Mononuclear cell (primary cell): ENCODE results near the gene CASP10. TPM values are rescaled to one million over a fixed set of nuclear protein-coding genes. Genes with fewer than 3 reads are reported as not detected.
"Not testable (repeated sequence)": the region's sequence is repeated elsewhere in the genome, so short reads cannot be mapped to it uniquely, and the experiment has no call there.

Experiments used
- H3K27me3 ChIP-seq: 2 replicates; pipeline ENCODE4 v1.6.0; 2011; ENCODE audit warnings: low read length, control low read depth; ENCODE audit not compliant: insufficient read depth
- H3K4me1 ChIP-seq: 2 replicates; pipeline ENCODE4 v1.5.1; 2011; ENCODE audit warnings: mild to moderate bottlenecking, low read length, control low read depth; ENCODE audit not compliant: insufficient read depth
- H3K4me3 ChIP-seq: 2 replicates; pipeline ENCODE4 v1.5.1; 2011; ENCODE audit warnings: mild to moderate bottlenecking, low read length, moderate library complexity
- H3K9me3 ChIP-seq: 2 replicates; pipeline ENCODE4 v1.5.1; 2011; ENCODE audit warnings: low read depth, mild to moderate bottlenecking, control low read depth, low read length
- total RNA-seq: library from RNA; depleted of rRNA; stranded (reverse); fragments of >200 nt; gene quantifications from one replicate; pipeline ENCODE4 v1.2.3, GENCODE V29; 2012

CASP10 gene
- total RNA-seq, 1 donor, result 29.7 TPM

DNA sequence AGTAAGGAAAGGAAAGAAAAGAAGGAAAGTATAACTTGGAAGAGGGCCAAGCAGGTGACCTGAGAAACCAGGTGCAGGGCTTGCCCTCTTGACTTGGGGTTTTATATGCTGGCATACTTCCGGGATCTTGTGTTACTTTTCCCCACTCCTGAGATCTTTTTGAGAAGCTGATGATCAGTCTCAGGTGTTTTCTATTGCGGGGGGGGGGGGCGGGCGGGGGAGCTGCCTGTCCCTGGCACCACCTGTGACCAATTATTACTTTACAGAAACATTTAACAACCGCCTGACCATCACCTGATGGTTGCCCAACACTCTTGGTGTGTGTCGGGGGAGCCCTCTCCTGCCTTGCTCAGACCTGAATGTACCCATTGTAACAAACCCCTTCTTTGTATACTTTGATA lies 6.9 kb upstream of the CASP10 start:
- Histone ChIP-seq H3K4me3 (no peak overlapping the region), H3K4me1 (peaks cover 13% of the 10 kb centered on the region), H3K27me3 (no peaks in the 10 kb centered on the region), H3K9me3 (no peaks in the 10 kb centered on the region)

DNA sequence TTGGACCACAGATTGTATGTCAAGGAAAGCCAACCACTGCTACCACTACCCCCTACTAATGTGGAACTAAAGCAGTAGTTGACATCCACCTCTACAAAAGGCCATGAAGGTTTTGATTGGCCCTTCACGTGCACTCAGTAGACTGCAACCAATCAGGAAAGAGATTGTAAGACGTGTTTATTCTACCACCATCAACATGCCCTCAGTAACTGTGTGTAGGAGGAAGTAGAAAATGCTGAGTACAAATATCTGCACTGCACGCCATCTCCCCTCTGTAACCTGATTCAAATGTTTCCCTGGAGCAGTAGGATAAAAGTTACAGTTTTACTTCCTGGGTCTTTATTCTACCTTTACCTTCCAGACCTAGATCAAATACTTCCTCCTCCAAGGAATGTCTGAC lies 2.9 kb upstream of the CASP10 start:
- no peaks in the 10 kb centered on the region for H3K9me3 ChIP-seq
- H3K4me1 ChIP-seq, result peaks cover 25% of the 10 kb centered on the region
- no peaks in the 10 kb centered on the region for H3K27me3 ChIP-seq
- H3K4me3 ChIP-seq, result no peak overlapping the region

DNA sequence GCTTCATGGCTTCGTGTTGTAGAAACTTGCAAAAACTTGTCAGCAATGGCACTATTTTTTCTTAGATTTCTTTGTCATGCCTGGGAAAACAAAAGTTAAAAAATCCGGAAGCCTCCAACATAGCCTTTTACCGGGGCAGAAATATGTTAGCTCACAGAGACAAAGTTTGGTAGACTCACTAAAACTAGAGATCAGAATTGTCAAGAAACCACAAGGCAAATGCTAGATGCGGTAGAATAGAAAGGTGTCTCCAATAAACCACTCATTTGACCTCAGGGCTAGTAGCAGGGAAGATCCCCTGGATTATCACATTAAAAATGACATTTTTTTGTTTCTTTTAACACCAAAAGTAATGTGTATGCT lies 405 bp downstream of the CASP10 start:
- Histone ChIP-seq H3K9me3 (no peaks in the 10 kb centered on the region), H3K4me3 (peak overlapping the region; percentile 56), H3K4me1 (peaks cover 48% of the 10 kb centered on the region), H3K27me3 (no peaks in the 10 kb centered on the region)

DNA sequence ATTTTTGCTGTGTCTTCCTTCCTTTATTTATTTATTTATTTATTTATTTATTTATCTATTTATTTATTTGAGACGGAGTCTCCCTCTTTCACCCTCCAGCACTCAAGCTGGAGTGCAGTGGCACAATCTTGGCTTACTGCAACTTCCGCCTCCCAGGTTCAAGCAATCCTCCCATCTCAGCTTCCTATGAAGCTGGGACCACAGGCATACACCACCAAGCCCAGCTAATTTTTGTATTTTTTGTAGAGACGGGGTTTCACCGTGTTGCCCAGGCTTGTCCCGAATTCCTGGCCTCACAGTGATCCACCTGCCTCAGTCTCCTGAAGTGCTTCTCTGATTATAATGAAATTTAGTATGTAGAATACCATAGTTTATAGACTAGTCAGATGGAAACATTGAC lies 894 bp downstream of the CASP10 start:
- Histone ChIP-seq H3K4me1 (peaks cover 52% of the 10 kb centered on the region), H3K4me3 (peak overlapping the region; percentile 56)
- H3K9me3 ChIP-seq, H3K27me3 ChIP-seq: not testable (repeated sequence)

DNA sequence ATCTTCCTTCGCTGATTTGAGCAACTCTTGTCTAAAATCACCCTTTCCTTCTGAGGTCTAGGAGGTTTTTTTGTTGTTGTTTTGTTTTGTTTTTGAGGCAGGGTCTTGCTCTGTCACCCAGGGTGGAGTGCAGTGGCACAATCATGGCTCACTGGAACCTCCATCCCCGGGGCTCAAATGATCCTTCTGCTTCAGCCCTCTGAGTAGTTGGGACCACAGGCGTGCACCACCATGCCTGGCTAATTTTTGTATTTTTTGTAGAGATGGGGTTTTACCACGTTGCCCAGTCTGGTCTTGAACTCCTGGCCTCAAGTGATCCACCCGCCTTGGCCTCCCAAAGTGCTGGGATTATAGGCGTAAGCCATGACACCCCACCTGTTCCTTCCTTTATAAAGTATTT lies 1.3 kb downstream of the CASP10 start:
- Histone ChIP-seq H3K4me1 (peaks cover 52% of the 10 kb centered on the region), H3K4me3 (peak overlapping the region; percentile 56)
- H3K9me3 ChIP-seq, H3K27me3 ChIP-seq: not testable (repeated sequence)

DNA sequence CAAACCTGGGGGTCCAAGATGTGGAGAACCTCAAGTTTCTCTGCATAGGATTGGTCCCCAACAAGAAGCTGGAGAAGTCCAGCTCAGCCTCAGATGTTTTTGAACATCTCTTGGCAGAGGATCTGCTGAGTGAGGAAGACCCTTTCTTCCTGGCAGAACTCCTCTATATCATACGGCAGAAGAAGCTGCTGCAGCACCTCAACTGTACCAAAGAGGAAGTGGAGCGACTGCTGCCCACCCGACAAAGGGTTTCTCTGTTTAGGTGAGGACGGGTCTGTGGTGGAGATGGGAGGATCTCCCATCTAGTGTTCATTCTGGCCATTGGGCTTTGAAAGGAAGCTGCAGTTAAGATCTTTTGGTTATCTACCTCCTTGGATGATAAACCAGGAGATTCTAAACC lies 2.9 kb downstream of the CASP10 start:
- peak overlapping the region; percentile 56 for H3K4me3 ChIP-seq
- no peaks in the 10 kb centered on the region for H3K9me3 ChIP-seq
- no peaks in the 10 kb centered on the region for H3K27me3 ChIP-seq
- H3K4me1 ChIP-seq, result peaks cover 58% of the 10 kb centered on the region

DNA sequence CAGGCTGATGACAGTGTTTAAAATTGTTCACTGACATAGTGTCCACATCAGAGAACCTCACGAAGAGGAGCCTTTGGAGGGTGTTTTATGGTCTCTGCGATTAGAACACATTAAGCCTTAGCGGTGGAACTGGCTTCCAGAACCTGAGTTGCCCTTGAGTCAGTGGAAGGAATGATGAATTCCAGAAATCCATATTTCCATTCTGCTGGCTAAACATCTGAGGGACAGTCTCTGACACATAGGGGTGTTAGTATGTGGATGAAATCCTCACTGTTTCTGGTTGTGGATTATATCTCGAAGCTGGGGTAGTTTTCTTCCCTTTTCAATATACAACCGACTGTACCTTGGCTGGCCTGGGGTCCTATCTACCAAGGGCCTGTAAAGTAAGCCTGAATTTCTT lies 4.0 kb downstream of the CASP10 start:
- Histone ChIP-seq H3K4me1 (peaks cover 70% of the 10 kb centered on the region), H3K9me3 (no peaks in the 10 kb centered on the region), H3K27me3 (no peaks in the 10 kb centered on the region), H3K4me3 (no peak overlapping the region)

DNA sequence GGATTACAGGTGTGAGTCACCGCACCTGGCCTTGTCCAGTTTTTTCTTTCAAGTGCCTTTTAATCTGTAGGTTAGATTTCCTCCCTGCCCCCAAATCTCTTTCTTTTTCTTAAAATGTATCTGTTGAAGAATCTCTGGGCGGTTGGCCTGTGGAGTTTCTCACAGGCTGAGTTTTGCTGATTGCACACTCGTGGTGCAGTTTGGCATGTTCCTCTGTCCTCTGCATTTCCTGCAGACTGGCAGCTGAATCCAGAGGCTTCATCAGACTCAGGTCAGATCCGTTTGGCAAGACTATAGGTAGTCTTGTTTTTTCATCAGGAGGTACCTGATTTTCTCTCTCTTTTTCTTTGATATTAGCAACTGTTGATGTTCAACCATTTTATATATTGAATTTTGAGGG lies 5.5 kb downstream of the CASP10 start:
- no peaks in the 10 kb centered on the region for H3K27me3 ChIP-seq
- no peak overlapping the region for H3K4me3 ChIP-seq
- peaks cover 84% of the 10 kb centered on the region for H3K4me1 ChIP-seq
- no peaks in the 10 kb centered on the region for H3K9me3 ChIP-seq

DNA sequence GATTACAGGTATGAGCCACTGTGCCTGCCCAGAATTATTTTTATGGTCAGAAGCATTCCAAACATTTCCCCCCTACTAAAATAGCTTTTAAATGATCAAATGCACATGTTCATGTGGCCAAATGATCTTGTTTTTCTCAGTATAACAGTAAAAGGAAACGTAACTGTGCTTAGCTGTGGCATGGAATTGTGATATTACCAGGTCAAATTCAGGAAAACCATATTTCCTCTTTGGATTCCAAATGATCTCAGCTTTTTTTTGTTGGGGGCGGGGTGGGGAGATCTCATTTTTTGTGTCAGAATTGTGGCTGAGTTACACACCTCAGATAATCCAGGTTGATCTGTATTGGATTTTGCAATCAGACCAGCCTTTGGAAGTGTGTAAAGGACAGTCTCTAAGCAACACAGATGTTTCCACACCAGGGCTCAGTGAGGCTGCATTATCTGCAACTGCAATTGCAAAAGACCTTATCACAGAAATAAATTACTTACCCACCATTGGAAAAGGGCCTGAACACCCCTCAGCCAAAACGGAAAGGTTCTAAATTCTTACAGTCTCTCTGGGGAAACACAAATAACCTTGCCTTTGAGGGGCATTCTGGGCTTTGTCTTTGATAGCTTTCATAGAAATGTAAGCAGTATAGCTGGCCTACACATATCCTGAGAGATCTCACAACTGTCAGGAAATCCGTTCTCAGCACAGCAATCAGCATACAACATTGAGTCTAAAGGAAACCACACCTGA lies 8.4 kb downstream of the CASP10 start:
- no peak overlapping the region for H3K4me3 ChIP-seq

DNA sequence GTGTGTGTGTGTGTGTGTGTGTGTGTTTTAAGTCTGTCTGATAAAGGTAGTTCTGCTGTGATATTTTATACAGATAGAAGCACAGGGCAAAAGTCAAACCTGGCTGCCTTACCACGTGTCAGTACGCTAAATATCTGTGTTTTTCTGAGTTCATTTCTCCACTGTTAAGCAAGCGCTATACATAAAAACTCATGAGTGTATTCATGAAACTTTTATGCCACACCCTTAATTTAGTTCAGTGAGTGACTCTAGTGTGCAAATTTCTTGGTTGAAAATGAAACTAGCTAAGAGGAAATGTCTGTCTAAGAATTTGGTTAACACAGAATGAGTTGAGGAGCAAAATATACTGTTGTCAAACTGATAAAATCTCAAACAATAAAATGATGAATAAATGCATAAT lies 11.2 kb downstream of the CASP10 start:
- H3K4me1 ChIP-seq, result peaks cover 73% of the 10 kb centered on the region
- no peaks in the 10 kb centered on the region for H3K9me3 ChIP-seq
- H3K27me3 ChIP-seq, result no peaks in the 10 kb centered on the region
- H3K4me3 ChIP-seq, result no peak overlapping the region

More for the DNA sequence above, 8.4 kb downstream of the CASP10 start:
- Histone ChIP-seq H3K9me3 (no peaks in the 10 kb centered on the region), H3K4me1 (peaks cover 84% of the 10 kb centered on the region), H3K27me3 (no peaks in the 10 kb centered on the region)

DNA sequence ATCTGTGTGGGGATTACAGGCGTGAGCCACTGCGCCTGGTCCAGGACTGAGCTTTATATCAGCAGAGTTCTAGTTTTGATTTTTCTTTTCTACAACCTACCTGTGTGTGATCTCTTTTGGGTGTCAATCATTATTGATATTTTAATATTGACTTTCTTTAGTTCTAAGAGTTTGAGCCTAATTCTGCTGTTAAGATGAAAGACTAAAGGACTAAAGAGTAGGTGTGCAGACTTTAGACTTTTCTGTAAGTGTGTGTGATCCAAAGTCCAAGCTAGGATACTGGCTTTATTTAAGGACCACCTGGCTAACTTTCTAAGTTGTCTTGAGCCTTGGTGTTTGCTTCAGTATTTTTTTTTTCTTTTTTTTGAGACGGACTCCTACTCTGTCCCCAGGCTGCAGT lies 12.4 kb downstream of the CASP10 start:
- Histone ChIP-seq H3K4me3 (no peak overlapping the region), H3K27me3 (no peaks in the 10 kb centered on the region), H3K4me1 (peaks cover 64% of the 10 kb centered on the region), H3K9me3 (no peaks in the 10 kb centered on the region)

DNA sequence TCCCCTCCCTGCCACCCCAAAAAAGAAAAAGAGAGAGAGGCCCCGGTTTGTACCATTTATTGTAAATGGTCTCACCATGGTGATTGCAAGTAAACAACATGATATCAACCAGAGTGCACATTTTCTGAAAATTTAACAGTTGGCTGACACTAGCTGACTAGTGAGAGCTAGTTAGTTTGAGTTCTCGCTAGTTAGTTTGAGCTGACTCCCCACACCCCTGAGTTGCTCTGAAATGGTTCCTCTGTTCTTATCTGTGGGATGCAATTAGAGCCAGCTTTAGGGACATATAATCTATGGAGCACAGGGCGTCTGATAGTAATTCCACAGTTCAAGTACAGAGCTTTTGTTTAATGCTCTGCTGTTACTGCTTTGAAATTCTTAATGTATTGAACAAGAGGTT lies 13.1 kb downstream of the CASP10 start:
- H3K9me3 ChIP-seq, result no peaks in the 10 kb centered on the region
- H3K4me3 ChIP-seq, result no peak overlapping the region
- H3K4me1 ChIP-seq, result peaks cover 59% of the 10 kb centered on the region
- no peaks in the 10 kb centered on the region for H3K27me3 ChIP-seq

DNA sequence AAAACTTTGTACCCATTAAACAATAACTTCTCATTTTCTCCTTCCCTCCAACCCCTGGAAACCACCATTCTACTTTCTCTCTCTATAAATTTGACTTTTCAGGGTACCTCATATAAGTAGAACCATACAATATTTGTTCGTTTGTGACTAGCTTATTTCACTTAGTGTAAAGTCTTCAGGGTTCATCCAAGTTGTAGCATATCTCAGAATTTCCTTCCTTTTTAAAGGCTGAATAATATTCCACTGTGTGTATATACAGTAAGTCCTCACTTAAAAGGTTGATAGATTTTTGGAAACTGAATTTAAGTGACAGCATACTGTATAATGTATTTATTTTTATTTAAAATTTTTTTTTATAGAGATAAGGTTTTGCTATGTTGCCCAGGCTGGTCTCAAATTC lies 13.9 kb downstream of the CASP10 start:
- Histone ChIP-seq H3K27me3 (no peaks in the 10 kb centered on the region), H3K9me3 (no peaks in the 10 kb centered on the region), H3K4me3 (no peak overlapping the region), H3K4me1 (peaks cover 51% of the 10 kb centered on the region)

DNA sequence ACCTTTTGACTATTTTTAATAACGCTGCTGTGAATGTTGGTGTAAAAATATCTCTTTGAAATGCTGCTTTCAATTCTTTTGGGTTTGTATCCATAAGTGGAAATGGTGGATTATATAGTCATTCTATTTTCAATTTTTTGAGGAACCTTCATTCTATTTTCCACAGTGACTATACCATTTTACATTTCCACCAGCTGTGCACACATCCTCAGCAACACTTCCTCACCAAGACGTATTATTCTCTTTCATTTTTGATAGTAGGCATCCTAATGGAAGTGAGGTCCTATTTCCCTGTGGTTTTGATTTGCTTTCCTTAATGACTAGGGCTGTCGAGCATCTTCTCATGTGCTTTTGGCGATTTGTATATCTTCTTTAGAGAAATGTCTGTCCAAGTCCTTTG lies 14.8 kb downstream of the CASP10 start:
- peaks cover 47% of the 10 kb centered on the region for H3K4me1 ChIP-seq
- H3K27me3 ChIP-seq, result no peaks in the 10 kb centered on the region
- no peaks in the 10 kb centered on the region for H3K9me3 ChIP-seq
- H3K4me3 ChIP-seq, result no peak overlapping the region

DNA sequence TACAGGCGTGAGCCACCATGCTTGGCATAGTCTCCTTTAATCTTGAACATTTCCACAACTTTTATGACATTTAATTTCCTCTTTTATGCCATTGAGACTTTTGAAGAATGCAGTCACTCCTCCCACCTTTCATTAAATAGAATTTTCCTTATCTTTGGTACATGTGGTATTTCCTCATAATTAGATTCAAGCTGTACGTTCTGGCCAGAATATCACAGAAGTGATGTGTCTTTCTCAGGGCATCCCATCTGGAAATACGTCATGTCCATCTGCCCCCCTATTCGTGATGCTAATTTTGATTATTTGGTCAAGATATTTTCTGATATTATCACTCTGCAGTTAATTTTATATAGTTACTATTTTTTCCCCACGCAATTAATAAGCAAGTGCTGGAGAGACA lies 16.9 kb downstream of the CASP10 start:
- Histone ChIP-seq H3K27me3 (no peaks in the 10 kb centered on the region), H3K4me1 (peaks cover 36% of the 10 kb centered on the region), H3K4me3 (no peak overlapping the region), H3K9me3 (no peaks in the 10 kb centered on the region)

DNA sequence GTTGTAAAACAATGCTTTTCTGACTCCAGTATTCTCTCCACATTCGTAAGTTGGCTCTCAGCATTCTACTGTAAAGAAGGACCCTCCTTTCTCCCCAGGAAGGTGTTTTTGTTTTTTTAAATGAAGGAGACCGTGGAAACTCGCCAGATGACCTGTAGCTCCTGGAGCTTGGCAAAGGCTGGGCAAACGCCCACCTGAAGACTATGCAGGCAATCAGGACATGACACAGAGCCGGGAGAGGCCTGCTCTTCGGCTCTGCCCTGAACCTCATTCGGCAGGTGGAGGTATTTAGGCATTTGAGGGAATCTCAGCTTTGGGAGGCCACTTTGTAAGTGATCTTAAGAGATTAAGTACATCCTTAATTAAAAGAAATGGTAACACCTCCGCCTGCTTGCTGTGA lies 17.4 kb downstream of the CASP10 start:
- Histone ChIP-seq H3K27me3 (no peaks in the 10 kb centered on the region), H3K9me3 (no peaks in the 10 kb centered on the region), H3K4me3 (no peak overlapping the region), H3K4me1 (peaks cover 36% of the 10 kb centered on the region)
